Raji (cell line): ENCODE data around the gene NMB.

Source experiments
- POLR2A ChIP-seq: IDR thresholded peaks from 2 replicates; pipeline ENCODE4 v1.6.1; 2011; ENCODE audit warnings: low read depth, low read length, control low read depth; ENCODE audit not compliant: insufficient read depth

Gene NMB, protein sequence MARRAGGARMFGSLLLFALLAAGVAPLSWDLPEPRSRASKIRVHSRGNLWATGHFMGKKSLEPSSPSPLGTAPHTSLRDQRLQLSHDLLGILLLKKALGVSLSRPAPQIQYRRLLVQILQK

DNA sequence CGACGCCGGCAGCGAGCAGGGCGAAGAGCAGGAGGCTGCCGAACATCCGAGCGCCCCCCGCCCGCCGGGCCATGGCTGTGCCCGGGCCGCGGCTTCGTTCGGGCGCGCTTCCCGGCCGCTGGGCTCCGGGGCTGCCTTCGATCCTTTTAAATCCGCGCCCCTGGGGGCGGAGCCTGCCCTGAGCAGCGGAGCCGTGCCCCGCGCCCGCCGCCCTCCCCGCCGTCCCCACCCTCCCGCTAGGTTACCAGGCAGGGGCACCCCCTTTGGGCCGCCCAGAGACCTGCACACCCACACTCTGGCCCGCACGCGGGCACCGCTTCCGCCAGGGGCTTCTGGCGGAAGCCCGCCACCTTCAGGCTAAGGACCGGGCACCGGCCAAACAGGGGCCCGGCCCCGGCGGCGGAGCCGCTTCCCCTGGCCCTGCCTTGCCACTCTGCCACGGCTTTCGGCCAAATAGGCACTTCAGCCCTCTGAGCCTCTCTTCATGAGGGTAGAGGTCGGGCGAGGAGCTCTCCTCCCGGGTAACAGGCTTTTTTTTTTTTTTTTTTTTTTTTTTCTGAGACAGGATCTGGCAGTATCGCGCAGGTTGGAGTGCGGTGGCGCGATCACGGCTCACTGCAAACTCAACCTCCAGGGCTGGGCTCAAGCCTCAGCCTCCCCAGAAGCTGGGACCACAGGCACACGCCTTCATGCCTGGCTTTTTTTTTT is at the start of gene NMB:
TSS of gene NMB (minus strand) at position 120 of the 708 bp plus-strand sequence. CDS start at position 73, 47 bp downstream.
- peak; percentile 45; the same call in 1 of the 2 replicates for TF ChIP-seq POLR2A

DNA sequence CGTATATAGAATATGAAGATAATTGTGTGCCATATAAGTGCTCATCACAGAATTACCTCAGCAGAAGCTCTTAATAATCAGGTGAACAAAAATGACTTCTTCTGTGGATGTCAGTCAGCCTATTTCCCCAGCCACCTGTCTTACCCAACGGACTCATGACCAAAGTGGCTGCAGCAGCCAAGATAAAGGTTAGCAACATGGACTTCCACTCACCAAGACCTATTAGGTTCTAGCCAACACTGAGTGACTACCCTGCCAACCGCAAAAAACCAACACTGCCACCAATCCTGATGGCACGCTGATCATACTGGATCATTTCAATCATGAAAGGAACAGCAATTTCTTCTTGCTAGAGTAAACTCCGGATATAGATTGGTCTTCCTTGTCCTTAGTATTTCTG is 45.8 kb upstream of the NMB start:
- TF ChIP-seq POLR2A, result no peak

DNA sequence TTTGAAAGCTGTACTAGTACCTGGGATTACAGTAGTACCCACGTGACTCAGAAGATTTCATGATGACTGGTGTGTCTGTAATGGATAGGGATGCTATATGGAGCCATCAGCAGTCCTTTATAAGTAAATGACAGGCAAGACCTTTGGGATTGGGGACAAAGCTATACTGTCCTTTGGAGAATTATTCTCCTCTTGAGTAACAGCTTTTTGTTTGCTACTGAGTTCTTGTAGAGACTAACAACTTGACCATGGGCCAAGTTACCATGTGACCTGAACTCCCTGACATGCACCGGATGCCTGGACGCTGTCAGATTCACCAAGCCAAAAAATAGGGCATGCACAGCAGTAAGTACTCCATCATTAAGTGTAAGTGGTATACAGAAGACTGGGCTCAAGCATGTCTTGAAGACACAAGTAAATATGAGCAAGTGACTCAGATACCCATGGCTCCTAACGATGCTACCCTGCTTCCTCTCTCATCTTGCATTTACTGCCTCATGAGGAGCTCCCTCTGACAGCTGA is 45.0 kb upstream of the NMB start:
- no peak for TF ChIP-seq POLR2A

DNA sequence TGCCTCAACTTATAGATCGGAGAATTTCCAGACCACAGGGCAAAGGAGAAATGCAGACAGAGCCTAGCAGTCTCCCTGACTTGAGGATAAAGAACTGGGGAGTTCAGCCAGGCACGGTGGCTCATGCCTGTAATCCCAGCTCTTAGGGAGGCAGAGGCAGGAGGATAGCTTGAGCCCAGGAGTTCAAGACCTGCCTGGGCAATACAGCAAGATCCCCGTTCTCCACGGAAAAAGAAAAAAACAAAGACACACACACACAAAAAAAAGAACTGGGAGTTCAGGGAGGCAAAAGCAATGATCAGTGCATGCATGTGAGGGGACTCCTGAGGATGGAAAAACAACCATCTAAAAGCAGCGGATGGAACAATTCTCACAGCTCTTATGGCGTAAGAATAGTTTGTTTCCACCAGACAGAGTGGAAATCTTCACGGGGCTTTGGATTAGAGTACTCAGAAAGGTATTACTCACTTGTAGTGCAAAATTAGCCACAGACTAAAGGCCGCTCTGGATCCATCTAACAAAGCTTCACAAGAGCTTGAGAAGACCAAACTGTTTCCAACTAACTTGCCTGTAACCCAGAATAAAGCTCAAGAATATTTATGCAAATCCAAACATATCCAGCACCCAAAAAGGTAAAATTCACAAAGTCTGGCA is 41.7 kb upstream of the NMB start:
- no peak for TF ChIP-seq POLR2A

DNA sequence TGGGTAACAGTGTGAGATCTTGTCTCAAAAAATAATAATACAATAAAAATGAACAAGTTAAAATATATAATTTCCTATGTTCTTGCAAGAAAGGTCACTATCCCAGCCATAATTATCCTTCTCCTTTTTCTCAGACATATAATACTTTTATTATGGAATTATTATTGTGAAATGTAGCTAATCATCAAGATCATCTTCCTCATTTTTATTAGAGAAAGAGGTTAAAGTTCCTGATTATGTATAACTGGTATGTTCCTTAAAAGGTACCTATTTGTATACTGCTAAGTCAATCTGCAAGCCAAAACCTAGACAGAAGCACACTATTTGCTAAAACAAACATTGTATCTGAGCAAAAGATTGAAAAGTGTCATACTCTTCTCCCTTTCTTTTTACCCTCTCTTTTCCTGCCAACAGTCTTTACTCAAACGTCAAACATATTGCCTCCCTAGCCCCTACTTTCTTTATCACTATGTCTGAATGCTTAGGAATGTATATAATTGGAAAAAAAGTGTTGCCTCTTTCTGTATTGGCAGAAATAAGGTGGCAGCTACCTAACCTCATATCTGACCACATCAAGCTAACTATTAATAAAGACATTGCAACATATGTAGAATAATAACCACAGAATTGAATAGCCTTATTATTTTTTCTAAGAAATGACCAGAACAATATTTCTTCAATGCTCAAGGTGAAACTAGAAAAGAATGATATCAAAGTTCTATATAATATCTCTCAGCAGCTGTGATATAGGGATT is 39.4 kb upstream of the NMB start:
- TF ChIP-seq POLR2A, result no peak

DNA sequence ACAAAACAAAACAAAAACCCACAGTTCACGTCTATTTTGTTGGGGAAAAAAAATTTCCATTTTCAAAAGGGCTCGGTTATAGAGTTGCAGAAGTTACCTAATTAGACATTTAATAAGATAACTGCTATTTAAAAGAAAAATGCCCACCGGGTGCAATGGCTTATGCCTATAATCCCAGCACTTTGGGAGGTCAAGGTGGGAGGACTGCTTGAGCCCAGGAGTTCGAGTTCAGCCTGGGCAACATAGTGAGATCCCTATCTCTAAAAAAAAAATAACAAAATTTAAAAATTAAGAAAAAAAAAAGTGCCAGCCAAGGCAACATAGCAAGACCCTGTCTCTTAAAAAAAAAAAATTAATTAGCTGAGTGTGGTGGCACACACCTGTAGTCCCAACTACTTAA is 38.8 kb upstream of the NMB start:
- no peak for TF ChIP-seq POLR2A

DNA sequence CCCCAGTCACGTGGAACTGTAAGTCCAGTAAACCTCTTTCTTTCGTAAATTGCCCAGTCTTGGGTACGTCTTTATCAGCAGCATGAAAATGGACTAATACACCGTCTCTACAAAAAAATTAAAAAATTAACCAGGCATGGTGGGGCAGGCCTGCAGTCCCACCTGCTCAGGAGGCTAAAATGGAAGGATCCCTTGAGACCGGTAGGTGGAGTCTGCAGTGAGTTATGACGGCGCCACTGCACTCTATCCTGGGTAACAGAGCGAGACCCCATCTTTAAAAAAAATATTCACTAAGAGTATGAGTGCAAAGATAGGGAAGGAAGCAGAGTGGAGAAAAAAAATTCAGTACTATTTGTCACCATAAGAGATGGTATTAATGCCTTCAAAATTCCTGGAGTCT is 32.3 kb upstream of the NMB start:
- TF ChIP-seq POLR2A, result no peak

DNA sequence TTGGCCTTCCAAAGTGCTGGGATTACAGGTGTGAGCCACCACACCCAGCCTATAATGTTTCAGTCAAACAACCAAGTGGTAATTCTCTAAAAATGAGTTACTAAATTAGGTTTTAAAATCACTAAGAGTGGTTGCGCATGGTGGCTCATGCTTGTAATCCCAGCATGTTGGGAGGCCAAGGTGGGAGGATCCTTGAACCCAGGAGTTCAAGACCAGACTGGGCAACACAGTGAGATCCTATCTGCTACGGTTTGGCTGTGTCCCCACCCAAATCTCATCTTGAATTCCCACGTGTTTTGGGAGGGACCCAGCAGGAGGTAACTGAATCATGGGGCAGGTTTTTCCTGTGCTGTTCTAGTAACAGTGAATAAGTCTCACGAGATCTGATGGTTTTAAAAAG is 31.9 kb upstream of the NMB start:
- no peak for TF ChIP-seq POLR2A

DNA sequence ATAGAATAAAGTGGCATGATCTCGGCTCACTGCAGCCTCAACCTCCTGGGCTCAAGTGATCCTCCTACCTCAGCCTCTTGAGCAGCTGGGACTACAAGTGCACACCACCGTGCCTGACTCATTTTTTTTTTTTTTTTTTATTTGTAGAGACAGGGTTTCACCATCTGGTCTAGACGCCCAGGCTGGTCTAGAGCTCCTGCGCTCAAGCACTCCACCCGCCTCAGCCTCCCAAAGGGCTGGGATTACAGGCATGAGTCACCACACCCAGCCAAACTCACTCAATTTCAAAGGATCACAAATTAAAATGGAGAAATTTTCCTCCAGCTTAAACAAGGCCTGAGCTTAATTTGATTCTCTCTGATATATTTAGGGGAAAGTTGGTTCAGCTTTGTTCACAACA is 27.3 kb upstream of the NMB start:
- TF ChIP-seq POLR2A, result no peak

DNA sequence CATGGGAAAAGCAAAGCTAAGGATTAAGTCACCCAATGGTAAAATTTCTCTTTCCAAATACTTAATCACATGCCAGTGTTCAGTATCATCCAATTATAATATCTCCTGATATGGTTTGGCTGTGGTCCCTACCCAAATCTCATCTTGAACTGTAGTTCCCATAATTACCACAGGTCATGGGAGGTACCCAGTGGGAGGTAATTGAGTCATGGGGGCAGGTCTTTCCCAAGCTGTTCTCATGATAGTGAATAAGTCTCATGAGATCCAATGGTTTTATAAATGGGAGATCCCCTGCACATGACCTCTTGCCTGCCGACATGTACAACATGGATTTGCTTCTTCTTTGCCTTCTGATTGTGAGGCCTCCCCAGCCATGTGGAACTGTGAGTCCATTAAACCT is 26.1 kb upstream of the NMB start:
- TF ChIP-seq POLR2A, result no peak

DNA sequence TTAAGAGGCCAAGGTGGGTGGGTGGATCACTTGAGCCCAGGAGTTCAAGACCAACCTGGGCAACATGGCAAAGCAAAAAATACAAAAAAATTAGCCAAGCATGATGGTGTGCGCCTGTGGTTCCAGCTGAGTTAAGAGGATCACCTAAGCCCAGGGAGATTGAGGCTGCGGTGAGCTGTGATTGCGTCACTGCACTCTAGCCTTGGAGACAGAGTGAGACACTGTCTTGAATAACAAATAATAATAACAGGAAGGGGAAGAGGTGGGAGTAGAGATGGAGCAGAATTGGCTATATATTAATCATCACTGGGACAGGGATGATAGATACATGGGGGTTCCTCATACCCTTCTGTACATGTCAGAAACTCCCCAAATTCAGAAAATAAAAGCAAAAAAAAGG is 23.8 kb upstream of the NMB start:
- TF ChIP-seq POLR2A, result no peak

DNA sequence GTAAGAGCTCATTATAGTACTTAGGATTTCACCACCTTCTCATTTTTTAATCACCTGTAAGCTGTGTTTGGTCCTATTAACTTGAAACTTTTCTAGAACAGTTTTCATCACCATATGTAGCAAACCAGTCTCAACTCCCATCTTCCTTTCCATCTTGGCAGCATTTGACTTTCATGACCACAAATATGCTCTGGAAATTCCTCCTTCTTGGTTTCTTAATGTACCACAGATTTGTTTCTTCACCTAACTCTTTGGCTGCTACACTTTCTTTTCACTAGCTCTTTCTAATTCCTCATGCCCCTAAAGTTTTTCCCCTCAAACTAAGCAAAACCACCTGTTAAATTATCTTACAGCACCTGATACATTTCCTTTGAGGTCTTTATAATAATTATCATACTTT is 13.2 kb upstream of the NMB start:
- no peak for TF ChIP-seq POLR2A

DNA sequence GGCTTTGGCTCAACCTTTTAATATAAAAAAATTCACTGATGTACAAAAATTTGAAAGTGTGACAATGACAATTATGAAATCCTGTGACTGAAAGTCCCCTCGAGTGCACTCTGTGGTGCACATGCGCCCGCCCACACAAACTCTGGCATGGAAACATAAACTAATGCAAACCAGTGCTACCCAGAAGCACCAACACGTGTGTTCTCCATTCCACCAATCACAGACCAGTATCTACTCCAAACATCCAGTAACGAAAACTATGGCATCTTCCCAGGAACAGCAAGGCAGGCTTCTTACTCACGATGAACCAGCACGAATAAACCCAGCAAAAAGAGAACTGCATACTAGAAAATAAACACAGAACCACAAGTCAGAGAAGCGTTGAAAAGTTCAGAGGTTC is 11.7 kb upstream of the NMB start:
- no peak for TF ChIP-seq POLR2A

DNA sequence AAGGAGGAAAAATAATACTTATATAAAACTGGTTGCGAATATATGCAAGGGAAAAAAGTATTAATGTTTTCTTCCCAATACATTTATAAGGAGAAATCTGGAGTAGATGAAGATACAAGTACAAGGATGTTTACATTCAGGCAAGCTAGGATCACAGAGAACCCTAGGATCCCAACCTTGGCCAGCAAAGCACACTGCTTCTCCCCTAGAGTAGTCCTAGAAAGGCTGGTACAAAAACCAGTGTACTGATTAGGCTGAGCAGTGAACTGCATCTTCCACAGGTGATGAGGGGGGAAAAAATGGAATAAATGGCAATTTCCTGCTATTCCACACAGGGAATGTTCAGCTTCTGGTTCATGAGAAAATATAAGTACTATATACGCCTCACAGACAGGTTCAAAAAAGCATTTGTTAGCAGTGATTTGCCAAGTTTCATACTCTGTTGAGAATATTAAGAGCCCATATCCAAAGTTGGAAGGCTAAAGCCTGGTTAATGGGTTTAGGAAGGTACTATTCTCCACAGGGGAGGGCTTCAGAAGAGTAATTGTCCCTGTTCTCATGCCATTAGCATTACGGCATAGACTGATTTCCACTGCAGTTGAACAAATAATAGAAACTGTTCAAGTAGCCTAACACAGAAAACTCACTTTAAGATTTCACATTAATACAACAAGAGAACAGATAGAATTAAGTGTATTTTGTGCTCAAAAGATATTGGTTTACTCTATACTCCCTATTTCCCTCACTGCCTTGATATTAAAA is 10.4 kb upstream of the NMB start:
- no peak for TF ChIP-seq POLR2A

DNA sequence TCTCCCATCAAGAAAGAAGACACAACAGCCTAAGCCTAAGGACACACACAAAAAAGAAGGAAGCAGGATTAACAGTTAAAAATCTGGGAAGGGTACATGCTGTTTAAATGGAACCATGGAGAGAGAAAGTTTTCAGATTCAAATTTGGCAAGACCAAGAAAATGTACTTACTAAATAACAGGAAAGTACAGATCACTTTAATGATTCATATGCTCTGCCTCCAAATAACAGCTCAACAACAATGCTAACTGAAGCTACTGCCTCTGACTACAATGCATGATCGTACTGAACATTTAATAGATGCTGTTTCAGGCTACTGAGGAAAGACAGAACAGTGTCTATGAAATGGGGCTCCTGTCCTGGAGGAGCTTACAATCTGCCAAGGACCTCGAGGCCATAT is 8.4 kb upstream of the NMB start:
- no peak for TF ChIP-seq POLR2A
